GM23338 (cell line): ENCODE data around the gene EYA3. TPM values are rescaled to one million over a fixed set of nuclear protein-coding genes. Genes with fewer than 3 reads are reported as not detected.
A peak's percentile ranks its signal among the peaks of the same experiment; 100 is the strongest.

Experiments
- ATAC-seq: fragments of 200-7000 bp; cut with Tn5 transposase; 3 replicates; pipeline ENCODE4 v1.9.1; 2020
- DNase-seq: peaks from one replicate; pipeline ENCODE4 v3.0.0-alpha.2; 2015; ENCODE audit warnings: low spot score
- H2AFZ ChIP-seq: fragments of 200-600 bp; sonication (generic); 2 replicates; pipeline ENCODE4 v1.8.0; 2016; ENCODE audit warnings: antibody characterized with exemption, mild to moderate bottlenecking, moderate library complexity
- H3F3A ChIP-seq: fragments of 200-600 bp; sonication (generic); replicated peaks from 2 replicates; pipeline ENCODE4 v1.8.0; 2017; ENCODE audit warnings: antibody characterized with exemption, mixed run types, low read depth
- H3K27ac ChIP-seq: fragments of 200-600 bp; sonication (generic); 2 replicates; pipeline ENCODE4 v1.6.1; 2016; ENCODE audit warnings: low read depth
- H3K27me3 ChIP-seq: fragments of 200-600 bp; sonication (generic); 2 replicates; pipeline ENCODE4 v1.8.0; 2016; ENCODE audit warnings: mild to moderate bottlenecking, mixed run types, moderate library complexity; ENCODE audit not compliant: insufficient read depth
- H3K36me3 ChIP-seq: fragments of 200-600 bp; sonication (generic); 2 replicates; pipeline ENCODE4 v1.8.0; 2016; ENCODE audit warnings: mild to moderate bottlenecking; ENCODE audit not compliant: insufficient read depth
- H3K4me1 ChIP-seq: fragments of 200-600 bp; sonication (generic); 2 replicates; pipeline ENCODE4 v1.8.0; 2016; ENCODE audit warnings: mild to moderate bottlenecking, moderate library complexity; ENCODE audit not compliant: insufficient read depth
- H3K4me2 ChIP-seq: fragments of 200-600 bp; sonication (generic); 2 replicates; pipeline ENCODE4 v1.7.1; 2017; ENCODE audit warnings: mixed run types
- H3K4me3 ChIP-seq: fragments of 200-600 bp; sonication (generic); 2 replicates; pipeline ENCODE4 v1.6.1; 2016; ENCODE audit warnings: mixed run types
- H3K79me2 ChIP-seq: fragments of 200-600 bp; sonication (generic); replicated peaks from 2 replicates; pipeline ENCODE4 v1.8.0; 2017; ENCODE audit warnings: mild to moderate bottlenecking; ENCODE audit not compliant: insufficient read depth
- H3K9me2 ChIP-seq: fragments of 200-600 bp; sonication (generic); 2 replicates; pipeline ENCODE4 v1.8.0; 2017; ENCODE audit not compliant: insufficient read depth
- H4K20me1 ChIP-seq: fragments of 200-600 bp; sonication (generic); replicated peaks from 2 replicates; pipeline ENCODE4 v1.8.0; 2017; ENCODE audit warnings: mild to moderate bottlenecking; ENCODE audit not compliant: insufficient read depth
- H3K27ac Mint-ChIP-seq: 2 replicates; pipeline ENCODE4 v1.8.0; 2020; ENCODE audit warnings: inconsistent platforms, mild to moderate bottlenecking, moderate library complexity, mixed read lengths
- H3K27me3 Mint-ChIP-seq: 3 replicates; pipeline ENCODE4 v1.8.0; 2022; ENCODE audit warnings: low read depth, mild to moderate bottlenecking, moderate library complexity, mixed read lengths, inconsistent platforms; ENCODE audit not compliant: insufficient read depth, poor library complexity
- H3K36me3 Mint-ChIP-seq: 3 replicates; pipeline ENCODE4 v1.8.0; 2021; ENCODE audit warnings: low read depth, mild to moderate bottlenecking, inconsistent platforms, moderate library complexity, mixed read lengths
- H3K4me1 Mint-ChIP-seq: 3 replicates; pipeline ENCODE4 v1.8.0; 2020; ENCODE audit warnings: mild to moderate bottlenecking, inconsistent platforms, mixed read lengths
- H3K4me3 Mint-ChIP-seq: 3 replicates; pipeline ENCODE4 v1.8.0; 2021; ENCODE audit warnings: moderate library complexity, mild to moderate bottlenecking, inconsistent platforms, mixed read lengths
- H3K9me3 Mint-ChIP-seq: 3 replicates; pipeline ENCODE4 v1.8.0; 2020; ENCODE audit warnings: moderate library complexity, mild to moderate bottlenecking, inconsistent platforms, mixed read lengths
- CTCF ChIP-seq, 2 experiments: fragments of 200-600 bp in 1 of 2; sonication (generic) in 1 of 2; conservative IDR thresholded peaks; 2 replicates each; pipeline versions ENCODE4 v1.5.1 to v1.6.1; 2016 to 2017; ENCODE audit warnings: antibody characterized with exemption in 2 of 2, low read depth in 2 of 2, mild to moderate bottlenecking in 2 of 2, moderate library complexity in 1 of 2
- EZH2 ChIP-seq: fragments of 200-600 bp; sonication (generic); IDR thresholded peaks from one replicate; pipeline ENCODE4 v1.8.0; 2017; ENCODE audit warnings: antibody characterized with exemption, mild to moderate bottlenecking, low read depth; ENCODE audit not compliant: unreplicated experiment
- EZH2phosphoT487 ChIP-seq: fragments of 200-600 bp; sonication (generic); IDR thresholded peaks from one replicate; pipeline ENCODE4 v1.8.1; 2018; ENCODE audit warnings: antibody characterized with exemption; ENCODE audit not compliant: unreplicated experiment
- JUNB ChIP-seq: IDR thresholded peaks from one replicate; pipeline ENCODE4 v1.6.1; 2016; ENCODE audit warnings: antibody characterized with exemption; ENCODE audit not compliant: unreplicated experiment
- NANOG ChIP-seq: IDR thresholded peaks from 2 replicates; pipeline ENCODE4 v1.6.1; 2016; ENCODE audit warnings: antibody characterized with exemption, borderline replicate concordance
- POLR2AphosphoS5 ChIP-seq: IDR thresholded peaks from 2 replicates; pipeline ENCODE4 v1.6.1; 2016; ENCODE audit warnings: antibody characterized with exemption, low read depth
- ZNF114 ChIP-seq: fragments of 250-450 bp; sonication (Bioruptor Pico); IDR thresholded peaks from 2 replicates; pipeline ENCODE4 v1.5.0; 2020; ENCODE audit warnings: mild to moderate bottlenecking, moderate library complexity
- ZNF331 ChIP-seq: fragments of 250-450 bp; sonication (Bioruptor Pico); IDR thresholded peaks from 2 replicates; pipeline ENCODE4 v1.5.0; 2020; ENCODE audit warnings: low read depth, mild to moderate bottlenecking, moderate library complexity
- ZNF462 ChIP-seq: fragments of 250-450 bp; sonication (Bioruptor Pico); IDR thresholded peaks from 2 replicates; pipeline ENCODE4 v1.5.0; 2020; ENCODE audit warnings: mild to moderate bottlenecking, moderate library complexity
- polyA plus RNA-seq: library from polyadenylated mRNA; unstranded; fragments of >200 nt; fragmentation: Nextera tagmentation; extraction: Ambion mirVana; gene quantifications from 2 replicates; pipeline ENCODE4 v1.2.1, GENCODE V29; 2016
- total RNA-seq: library from RNA; depleted of rRNA; stranded (reverse); fragments of >200 nt; shearing (Covaris generic); gene quantifications from 2 replicates; pipeline ENCODE4 v1.2.3, GENCODE V29; 2014

Gene EYA3
- total and polyA plus RNA-seq, 2 experiments from 2014 or later, result 12.5 to 33.6 TPM

GRCh38 chr1:28113242-28113572 lies 24.8 kb upstream of the EYA3 start:
- H3K27me3 ChIP-seq, result no peaks in the 10 kb centered on the region
- no peaks in the 10 kb centered on the region for H3K4me1 ChIP-seq
- no peak overlapping the region for H3K4me2 ChIP-seq
- DNase-seq (peak; percentile 70), ATAC-seq (peak; percentile 82; the same call in 2 of the 3 replicates)
- no peak overlapping the region for H3K4me3 ChIP-seq
- Mint-ChIP-seq H3K27ac (no peak overlapping the region), H3K4me3 (no peak overlapping the region), H3K4me1 (no peaks in the 10 kb centered on the region), H3K9me3 (no peaks in the 10 kb centered on the region), H3K36me3 (no peaks in the 10 kb centered on the region), H3K27me3 (peaks cover 5% of the 10 kb centered on the region)
- H3K27ac ChIP-seq, result no peak overlapping the region
- H3K79me2 ChIP-seq, result no peaks in the 10 kb centered on the region
- no peaks in the 10 kb centered on the region for H3K36me3 ChIP-seq
- no peaks in the 10 kb centered on the region for H4K20me1 ChIP-seq
- H3F3A ChIP-seq, result no peaks in the 10 kb centered on the region
- H2AFZ ChIP-seq, result 0 out of 2 replicates have a peak overlapping the region, but pooled peaks have one; percentile 14
- TF ChIP-seq NANOG, result no peak
- TF ChIP-seq CTCF (conservative IDR thresholded peaks at IDR 0.05; ENCODE audit: low read depth in 2 of 2), result peak in 1 of 2 experiments; percentile 52; a peak in 2 of 4 replicates
- TF ChIP-seq ZNF331 (CRISPR knock-in tag), result no peak
- no peak for TF ChIP-seq JUNB
- no peak for TF ChIP-seq EZH2
- 0 out of 2 replicates have a peak, but pooled peaks cover 9% of the 10 kb centered on the region for H3K9me2 ChIP-seq

GRCh38 chr1:28112388-28113241 lies 24.2 kb upstream of the EYA3 start:
- H3K79me2 ChIP-seq, result no peaks in the 10 kb centered on the region
- no peaks in the 10 kb centered on the region for H3F3A ChIP-seq
- no peaks in the 10 kb centered on the region for H3K9me3 Mint-ChIP-seq
- no peak overlapping the region for H3K4me3 Mint-ChIP-seq
- DNase-seq (no peak), ATAC-seq (no peak; the same call in 2 of the 3 replicates)
- H2AFZ ChIP-seq, result 0 out of 2 replicates have a peak overlapping the region, but pooled peaks have one; percentile 14
- H3K36me3 Mint-ChIP-seq, result no peaks in the 10 kb centered on the region
- H3K4me3 ChIP-seq, result no peak overlapping the region
- H3K27me3 Mint-ChIP-seq, result peaks cover 5% of the 10 kb centered on the region
- H3K36me3 ChIP-seq, result no peaks in the 10 kb centered on the region
- H3K9me2 ChIP-seq, result 0 out of 2 replicates have a peak, but pooled peaks cover 9% of the 10 kb centered on the region
- no peak overlapping the region for H3K27ac Mint-ChIP-seq
- H3K27me3 ChIP-seq, result no peaks in the 10 kb centered on the region
- no peak overlapping the region for H3K4me2 ChIP-seq
- H3K4me1 Mint-ChIP-seq, result no peaks in the 10 kb centered on the region
- H4K20me1 ChIP-seq, result no peaks in the 10 kb centered on the region
- H3K27ac ChIP-seq, result no peak overlapping the region
- no peaks in the 10 kb centered on the region for H3K4me1 ChIP-seq
- TF ChIP-seq ZNF462 (CRISPR knock-in tag), result peak; percentile 27; the same call in 1 of the 2 replicates
- no peak for TF ChIP-seq JUNB
- TF ChIP-seq ZNF114, result no peak
- no peak for TF ChIP-seq POLR2AphosphoS5
- no peak for TF ChIP-seq EZH2
- peak in 1 of 2 experiments; percentile 72; a peak in 2 of 4 replicates for TF ChIP-seq CTCF (conservative IDR thresholded peaks at IDR 0.05; ENCODE audit: low read depth in 2 of 2)
- no peak for TF ChIP-seq EZH2phosphoT487
- no peak for TF ChIP-seq ZNF331 (CRISPR knock-in tag)
